ENCODE measurements around the gene ZSCAN10.

Gene ZSCAN10

GRCh38 chr16:3145660-3146059, 46.6 kb upstream of the ZSCAN10 start:
- TF ChIP-seq FOXP2 (optimal IDR thresholded peaks at IDR 0.05; ENCODE audit: borderline replicate concordance, extremely low read depth, extremely low read length, insufficient read depth) (no peak), SIN3A (IDR thresholded peaks at IDR 0.05; ENCODE audit: borderline replicate concordance, insufficient read depth, low read length) (no peak), TAF1 (IDR thresholded peaks at IDR 0.05; ENCODE audit: borderline replicate concordance, insufficient read depth, low read length) (no peak), POLR2AphosphoS5 (IDR thresholded peaks at IDR 0.05; ENCODE audit: low read depth, low read length) (no peak), REST (IDR thresholded peaks at IDR 0.05; ENCODE audit: insufficient read depth in 1 of 2, low read depth in 2 of 2, low read length in 2 of 2) (no peak)

- TF ChIP-seq TAF1 (IDR thresholded peaks at IDR 0.05; ENCODE audit: borderline replicate concordance, insufficient read depth, low read length) (no peak), SIN3A (IDR thresholded peaks at IDR 0.05; ENCODE audit: borderline replicate concordance, insufficient read depth, low read length) (no peak), REST (IDR thresholded peaks at IDR 0.05; ENCODE audit: insufficient read depth in 1 of 2, low read depth in 2 of 2, low read length in 2 of 2) (no peak)
Measured at GRCh38 chr16:3145151-3145550, 46.1 kb upstream of the ZSCAN10 start.

GRCh38 chr16:3144321-3144983, 45.4 kb upstream of the ZSCAN10 start:
- TF ChIP-seq FOXP2 (optimal IDR thresholded peaks at IDR 0.05; ENCODE audit: borderline replicate concordance, extremely low read depth, extremely low read length, insufficient read depth) (no peak), REST (IDR thresholded peaks at IDR 0.05; ENCODE audit: insufficient read depth in 1 of 2, low read depth in 2 of 2, low read length in 2 of 2) (no peak), SIN3A (IDR thresholded peaks at IDR 0.05; ENCODE audit: borderline replicate concordance, insufficient read depth, low read length) (no peak), POLR2AphosphoS5 (IDR thresholded peaks at IDR 0.05; ENCODE audit: low read depth, low read length) (no peak), TAF1 (IDR thresholded peaks at IDR 0.05; ENCODE audit: borderline replicate concordance, insufficient read depth, low read length) (no peak)

- TF ChIP-seq REST (IDR thresholded peaks at IDR 0.05; ENCODE audit: insufficient read depth in 1 of 2, low read depth in 2 of 2, low read length in 2 of 2) (no peak), SIN3A (IDR thresholded peaks at IDR 0.05; ENCODE audit: borderline replicate concordance, insufficient read depth, low read length) (no peak), FOXP2 (optimal IDR thresholded peaks at IDR 0.05; ENCODE audit: borderline replicate concordance, extremely low read depth, extremely low read length, insufficient read depth) (no peak), TAF1 (IDR thresholded peaks at IDR 0.05; ENCODE audit: borderline replicate concordance, insufficient read depth, low read length) (no peak), POLR2AphosphoS5 (IDR thresholded peaks at IDR 0.05; ENCODE audit: low read depth, low read length) (no peak)
Measured at GRCh38 chr16:3143598-3144320, 44.7 kb upstream of the ZSCAN10 start.

All from PFSK-1 (cell line).